ENCODE data around the gene SMARCA5.
"Not testable (repeated sequence)": the region's sequence is repeated elsewhere in the genome, so short reads cannot be mapped to it uniquely, and the experiment has no call there.

SMARCA5 gene

DNA sequence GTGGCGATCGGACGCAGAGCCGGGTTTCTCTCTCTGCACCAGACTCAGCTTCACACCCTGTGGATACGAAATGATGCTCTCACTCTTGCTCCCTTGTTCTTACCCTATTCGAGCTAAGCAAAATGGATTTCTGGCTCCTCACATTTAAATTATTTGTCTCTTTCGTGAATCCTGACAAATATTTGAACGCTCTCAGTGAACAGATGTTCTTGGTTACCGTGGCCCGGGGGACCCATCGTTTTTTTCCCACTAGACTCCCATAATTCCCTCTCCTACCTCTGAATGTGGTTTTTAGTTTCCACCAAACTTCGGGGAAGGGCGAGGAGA is 630 bp downstream of the SMARCA5 start:
- no peak for DNase-seq (ENCODE audit: insufficient read length, low spot score)
- no peak for FAIRE-seq

DNA sequence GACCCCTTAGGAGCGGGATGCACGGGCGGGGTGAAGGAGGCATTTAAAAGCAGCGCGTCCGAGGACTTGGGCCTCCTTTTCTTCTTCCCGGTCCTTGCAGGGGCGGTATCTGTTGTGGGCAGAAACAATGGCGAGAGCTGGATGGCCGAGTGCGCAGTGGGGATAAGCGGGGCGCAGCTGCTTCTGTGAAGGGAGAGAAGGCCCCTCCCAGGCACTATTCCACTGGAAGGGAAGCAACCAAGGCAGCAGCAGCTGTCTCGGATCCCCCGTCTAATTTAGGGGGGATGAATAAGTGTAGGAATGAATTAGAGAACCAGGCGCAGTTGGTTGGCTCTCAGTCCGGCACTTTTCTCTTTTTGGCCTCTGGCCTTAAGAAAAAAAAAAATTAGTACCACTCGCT is 995 bp downstream of the SMARCA5 start:
- TF ChIP-seq, protein P1, sequence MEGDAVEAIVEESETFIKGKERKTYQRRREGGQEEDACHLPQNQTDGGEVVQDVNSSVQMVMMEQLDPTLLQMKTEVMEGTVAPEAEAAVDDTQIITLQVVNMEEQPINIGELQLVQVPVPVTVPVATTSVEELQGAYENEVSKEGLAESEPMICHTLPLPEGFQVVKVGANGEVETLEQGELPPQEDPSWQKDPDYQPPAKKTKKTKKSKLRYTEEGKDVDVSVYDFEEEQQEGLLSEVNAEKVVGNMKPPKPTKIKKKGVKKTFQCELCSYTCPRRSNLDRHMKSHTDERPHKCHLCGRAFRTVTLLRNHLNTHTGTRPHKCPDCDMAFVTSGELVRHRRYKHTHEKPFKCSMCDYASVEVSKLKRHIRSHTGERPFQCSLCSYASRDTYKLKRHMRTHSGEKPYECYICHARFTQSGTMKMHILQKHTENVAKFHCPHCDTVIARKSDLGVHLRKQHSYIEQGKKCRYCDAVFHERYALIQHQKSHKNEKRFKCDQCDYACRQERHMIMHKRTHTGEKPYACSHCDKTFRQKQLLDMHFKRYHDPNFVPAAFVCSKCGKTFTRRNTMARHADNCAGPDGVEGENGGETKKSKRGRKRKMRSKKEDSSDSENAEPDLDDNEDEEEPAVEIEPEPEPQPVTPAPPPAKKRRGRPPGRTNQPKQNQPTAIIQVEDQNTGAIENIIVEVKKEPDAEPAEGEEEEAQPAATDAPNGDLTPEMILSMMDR (IDR thresholded peaks at IDR 0.05; ENCODE audit: insufficient read depth, missing control alignments) = no peak
- no peak for DNase-seq (ENCODE audit: insufficient read length, low spot score)
- FAIRE-seq = no peak

More for the DNA sequence above, 630 bp downstream of the SMARCA5 start:
- TF ChIP-seq, protein P1 (IDR thresholded peaks at IDR 0.05; ENCODE audit: insufficient read depth, missing control alignments) = no peak

DNA sequence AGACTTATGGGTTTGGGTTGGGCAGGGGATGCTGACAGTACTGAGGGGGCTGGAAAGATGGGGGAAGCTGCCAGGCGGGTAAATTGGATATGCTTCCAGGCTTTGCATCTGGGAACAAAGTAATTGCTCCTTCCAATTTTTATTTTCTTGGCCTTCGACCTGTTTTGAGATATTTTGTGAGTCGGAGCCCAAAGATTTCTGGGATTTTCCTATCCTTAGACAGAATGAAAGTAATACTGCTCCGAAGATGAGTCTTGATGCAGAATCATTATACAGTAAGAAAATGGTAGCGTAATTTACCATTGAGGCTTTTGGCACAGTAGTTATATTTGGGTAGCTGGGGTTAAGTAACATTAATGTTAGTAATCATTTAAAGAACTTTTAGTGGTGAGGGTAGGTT is 1.4 kb downstream of the SMARCA5 start:
- FAIRE-seq (no peak), DNase-seq (ENCODE audit: insufficient read length, low spot score) (no peak)
- TF ChIP-seq, protein P1 (IDR thresholded peaks at IDR 0.05; ENCODE audit: insufficient read depth, missing control alignments) = no peak

DNA sequence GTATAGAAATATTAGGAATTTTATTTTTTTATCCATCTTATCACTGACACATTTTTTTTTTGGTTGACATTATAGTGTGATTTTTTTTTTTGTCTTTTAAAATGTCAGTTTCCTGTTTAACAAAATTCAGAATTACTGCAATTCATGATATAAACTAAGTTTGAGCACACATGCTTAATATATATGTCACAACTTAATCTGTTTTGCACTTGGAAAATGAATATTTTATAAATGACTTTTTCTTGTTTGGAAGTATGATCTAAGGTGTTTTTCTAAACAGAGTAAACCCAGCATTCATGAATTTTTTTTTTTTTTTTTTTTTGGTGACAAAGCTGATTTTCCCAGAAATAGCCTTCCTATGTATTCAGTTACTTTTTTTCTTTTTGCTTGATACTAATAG is 2.4 kb downstream of the SMARCA5 start:
- TF ChIP-seq, protein P1 (IDR thresholded peaks at IDR 0.05; ENCODE audit: insufficient read depth, missing control alignments) = no peak
- DNase-seq (ENCODE audit: insufficient read length, low spot score) (no peak), FAIRE-seq (no peak)

DNA sequence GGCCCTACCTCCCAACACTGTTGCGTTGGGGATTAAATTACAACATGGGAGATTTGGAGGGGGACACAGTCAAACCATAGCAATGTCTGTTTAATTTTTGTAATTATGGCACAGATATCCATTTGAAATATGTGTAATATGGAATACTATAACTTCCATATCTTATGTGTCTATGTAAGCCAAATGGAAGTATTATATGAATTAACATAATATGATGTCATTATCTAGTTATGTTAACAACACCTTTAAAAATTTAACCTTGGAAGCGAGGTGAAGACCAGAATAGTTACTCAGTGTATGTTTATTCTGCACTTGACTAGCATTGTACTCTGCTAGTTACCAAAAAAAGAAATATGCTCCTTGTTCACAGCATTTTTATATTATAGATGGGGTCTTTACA is 4.3 kb downstream of the SMARCA5 start:
- TF ChIP-seq, protein P1 (IDR thresholded peaks at IDR 0.05; ENCODE audit: insufficient read depth, missing control alignments) = no peak
- FAIRE-seq = peak; percentile 61

DNA sequence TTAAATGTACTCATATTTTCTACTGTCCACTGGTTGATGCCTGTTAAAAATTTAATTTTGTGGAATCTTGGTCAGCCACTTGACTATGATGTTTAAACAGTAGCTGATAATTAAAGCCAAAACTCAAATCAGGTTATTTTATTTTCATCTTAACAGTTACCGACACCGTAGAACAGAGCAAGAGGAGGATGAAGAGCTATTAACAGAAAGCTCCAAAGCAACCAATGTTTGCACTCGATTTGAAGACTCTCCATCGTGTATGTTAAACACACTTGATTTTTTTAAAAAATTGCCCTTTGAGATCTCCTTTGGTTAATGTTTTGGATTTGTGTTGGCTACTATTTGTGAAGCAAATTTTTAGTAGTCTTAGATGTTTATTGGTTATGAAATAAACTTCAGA is 10.7 kb downstream of the SMARCA5 start:
- FAIRE-seq (no peak), DNase-seq (ENCODE audit: insufficient read length, low spot score) (no peak)
- TF ChIP-seq, protein P1 (IDR thresholded peaks at IDR 0.05; ENCODE audit: insufficient read depth, missing control alignments) = no peak

More for the DNA sequence above, 4.3 kb downstream of the SMARCA5 start:
- DNase-seq (ENCODE audit: insufficient read length, low spot score) = no peak

DNA sequence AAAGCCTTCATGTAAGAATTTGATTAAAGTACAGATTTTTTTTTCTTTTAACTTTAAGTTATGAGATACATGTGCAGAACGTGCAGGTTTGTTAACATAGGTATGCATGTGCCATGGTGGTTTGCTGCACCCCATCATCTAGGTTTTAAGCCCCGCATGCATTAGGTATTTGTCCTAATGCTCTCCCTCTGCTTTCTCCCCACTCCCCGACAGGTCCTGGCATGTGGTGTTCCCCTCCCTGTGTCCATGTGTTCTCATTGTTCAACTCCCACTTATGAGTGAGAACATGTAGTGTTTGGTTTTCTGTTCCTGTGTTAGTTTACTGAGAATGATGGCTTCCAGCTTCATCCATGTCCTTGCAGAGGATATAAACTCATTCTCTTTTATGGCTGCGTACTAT is 14.5 kb downstream of the SMARCA5 start:
- FAIRE-seq; DNase-seq (ENCODE audit: insufficient read length, low spot score): not testable (repeated sequence)

DNA sequence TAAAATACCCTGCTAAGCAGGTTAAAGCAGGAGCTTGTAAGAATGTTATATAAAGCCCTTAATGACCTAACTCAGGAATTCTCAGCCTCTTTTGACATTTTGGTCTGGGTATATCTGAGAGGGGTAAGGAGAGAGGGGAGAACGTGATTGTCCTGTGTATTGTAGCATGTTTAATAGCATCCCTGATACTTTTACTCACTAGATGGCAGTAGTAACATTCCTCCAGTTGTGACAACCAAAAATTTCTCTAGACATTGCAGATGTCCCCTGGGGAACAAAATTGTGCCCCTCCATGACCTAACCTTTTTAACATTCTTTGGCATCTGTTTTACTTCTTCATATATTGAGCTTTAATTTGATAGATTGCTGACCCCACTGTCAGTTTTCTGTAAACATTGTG is 17.9 kb downstream of the SMARCA5 start:
- no peak for FAIRE-seq
- TF ChIP-seq, protein P1 (IDR thresholded peaks at IDR 0.05; ENCODE audit: insufficient read depth, missing control alignments) = peak; percentile 33
- DNase-seq (ENCODE audit: insufficient read length, low spot score) = no peak

All from D721Med (cell line).